Activated CD4-positive, alpha-beta T cell treated with anti-CD3 and anti-CD28 coated beads, Interleukin-2, amount 50 U/mL, for 16 hours (primary cell): Measurements from ENCODE around the gene MMP19.

Source experiments
- DNase-seq: peaks from one replicate; pipeline ENCODE4 v3.0.0-alpha.2; 2020

MMP19 gene

DNA sequence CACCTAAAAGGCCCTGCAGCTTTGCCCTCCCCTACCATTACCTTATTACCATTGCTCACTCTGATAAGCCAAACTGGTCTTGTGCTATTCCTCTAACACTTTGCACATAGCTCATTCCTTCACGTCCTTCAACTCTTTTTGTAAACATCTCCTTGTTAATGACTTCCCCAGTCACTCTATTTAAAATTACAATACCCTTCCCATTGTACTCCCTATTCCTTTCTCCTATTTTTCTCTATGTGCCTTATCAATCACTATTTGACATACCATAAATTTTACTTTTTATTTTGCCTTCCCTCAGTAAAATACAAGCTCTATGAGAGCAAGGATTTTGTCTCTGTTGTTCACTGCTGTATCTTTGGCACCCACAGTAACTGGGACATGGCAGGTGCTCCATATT, 30.6 kb downstream of the MMP19 start:
- DNase-seq: no peak

GRCh38 chr12:55809274-55809673, 33.5 kb downstream of the MMP19 start:
- DNase-seq: no peak

GRCh38 chr12:55806982-55807381, 35.8 kb downstream of the MMP19 start:
- no peak for DNase-seq

GRCh38 chr12:55797550-55797949, 45.2 kb downstream of the MMP19 start:
- DNase-seq: no peak

DNA sequence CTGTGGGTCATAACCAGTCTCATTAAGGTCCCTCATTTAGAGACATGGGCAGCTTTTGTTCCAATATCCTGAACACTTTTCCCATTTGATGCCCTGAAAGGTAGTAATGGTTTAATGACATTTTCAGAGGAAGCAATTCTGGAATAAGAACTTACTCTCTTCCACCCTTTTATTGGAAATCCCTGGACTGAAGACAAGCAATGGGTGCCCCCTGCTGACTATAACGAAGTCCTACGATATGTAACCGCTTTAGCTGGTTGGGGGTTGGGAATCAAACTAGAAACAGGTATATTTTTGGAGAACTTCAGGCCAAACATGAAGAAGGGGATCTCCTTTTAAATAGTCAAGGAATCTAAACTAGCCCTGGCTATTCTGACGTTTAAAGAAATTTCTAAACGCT, 45.7 kb downstream of the MMP19 start:
- DNase-seq: no peak

GRCh38 chr12:55795950-55796349, 46.8 kb downstream of the MMP19 start:
- no peak for DNase-seq

DNA sequence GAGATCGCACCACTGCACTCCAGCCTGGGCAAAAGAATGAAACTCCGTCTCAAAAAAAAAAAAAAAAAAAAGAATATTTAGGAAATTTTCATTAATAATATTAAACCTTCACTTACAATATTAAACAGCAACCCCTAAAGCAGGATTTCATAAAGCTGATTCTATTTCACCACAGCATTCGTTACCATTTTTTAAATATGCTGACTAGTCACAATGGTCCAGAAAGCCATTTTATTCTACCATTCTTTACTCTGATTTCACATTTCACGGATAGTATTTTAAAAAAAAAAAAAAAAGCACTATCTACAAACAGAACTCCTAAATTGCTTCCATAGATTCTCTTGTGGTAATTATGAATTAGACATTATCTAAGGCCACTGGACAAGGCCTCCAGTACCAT, 52.8 kb downstream of the MMP19 start:
- no peak for DNase-seq

GRCh38 chr12:55789171-55789570, 53.6 kb downstream of the MMP19 start:
- DNase-seq: no peak

DNA sequence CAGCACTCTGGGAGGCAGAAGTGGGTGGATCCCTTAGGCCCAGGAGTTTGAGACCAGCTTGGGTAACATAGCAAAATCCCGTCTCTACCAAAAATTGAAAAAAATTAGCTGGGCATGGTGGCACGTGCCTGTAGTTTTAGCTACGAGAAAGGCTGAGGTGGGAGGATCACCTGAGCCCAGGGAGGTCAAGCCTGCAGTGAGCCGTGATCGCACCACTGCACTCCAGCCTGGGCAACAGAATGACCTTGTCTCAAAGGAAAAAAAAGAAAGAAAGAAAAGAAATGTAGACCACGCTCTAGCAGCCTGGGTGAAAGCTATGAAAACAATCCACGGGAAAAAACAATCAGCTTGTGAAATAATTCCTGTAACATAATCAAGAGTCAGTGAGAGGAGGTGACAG, 54.2 kb downstream of the MMP19 start:
- no peak for DNase-seq
